IMR-90 (cell line): ENCODE data around the gene SHC2. TPM values are rescaled to one million over a fixed set of nuclear protein-coding genes. Genes with fewer than 3 reads are reported as not detected.

ENCODE experiments used
- ATAC-seq: fragments of 200-7000 bp; cut with Tn5 transposase; 2 replicates; pipeline ENCODE4 v1.9.1; 2020; ENCODE audit warnings: low read depth, mild to moderate bottlenecking, moderate library complexity
- BruUV-seq: library from RNA; stranded (reverse); fragments of 400-500 nt; replicated peaks from 2 replicates; lab custom pipeline; 2021; lab: Mats Ljungman, UMichigan
- CTCF ChIA-PET: fragments of 300-600 bp; formaldehyde crosslinking; extraction: SDS; loops from one replicate; lab custom pipeline; 2021; ENCODE audit warnings: antibody characterized with exemption; lab: Yijun Ruan, JAX
- POLR2A ChIA-PET: fragments of 300-600 bp; sonication (Branson Sonifier 250); formaldehyde crosslinking; loops from one replicate; lab custom pipeline; 2022; ENCODE audit warnings: antibody characterized with exemption; ENCODE audit not compliant: unreplicated experiment; lab: Charles Lee
- DNase-seq: peaks from one replicate; pipeline ENCODE4 v3.0.0; 2013
- H2AFZ ChIP-seq: replicated peaks from 2 replicates; pipeline ENCODE3; 2013; ENCODE audit warnings: low read length, mild to moderate bottlenecking; ENCODE audit not compliant: poor library complexity
- H2AK5ac ChIP-seq: 2 replicates; pipeline ENCODE4 v1.6.1; 2013; ENCODE audit warnings: low read depth, low read length, inconsistent platforms
- H2AK9ac ChIP-seq: replicated peaks from 2 replicates; pipeline ENCODE3; 2013; ENCODE audit warnings: mild to moderate bottlenecking, low read depth, low read length, moderate library complexity; ENCODE audit not compliant: poor library complexity
- H2BK120ac ChIP-seq: 2 replicates; pipeline ENCODE4 v1.6.1; 2013; ENCODE audit warnings: low read depth, low read length, inconsistent platforms
- H2BK15ac ChIP-seq: 3 replicates; pipeline ENCODE4 v1.6.1; 2013; ENCODE audit warnings: low read depth, low read length, inconsistent platforms
- H2BK20ac ChIP-seq: 2 replicates; pipeline ENCODE4 v1.6.1; 2013; ENCODE audit warnings: low read depth, mild to moderate bottlenecking, inconsistent platforms, low read length, moderate library complexity
- H2BK5ac ChIP-seq: 2 replicates; pipeline ENCODE4 v1.6.1; 2013; ENCODE audit warnings: mild to moderate bottlenecking, low read depth, low read length, inconsistent platforms; ENCODE audit not compliant: poor library complexity, severe bottlenecking
- H3K14ac ChIP-seq: replicated peaks from 2 replicates; pipeline ENCODE4 v1.6.1; 2013; ENCODE audit warnings: low read depth, low read length, inconsistent platforms
- H3K18ac ChIP-seq: 2 replicates; pipeline ENCODE4 v1.6.1; 2013; ENCODE audit warnings: low read depth, low read length, control low read depth
- H3K23ac ChIP-seq: 2 replicates; pipeline ENCODE4 v1.6.1; 2013; ENCODE audit warnings: low read depth, low read length, inconsistent platforms
- H3K27ac ChIP-seq: 2 replicates; pipeline ENCODE4 v1.5.1; 2013; ENCODE audit warnings: mild to moderate bottlenecking, control low read depth, low read length; ENCODE audit not compliant: insufficient read depth
- H3K27me3 ChIP-seq: 2 replicates; pipeline ENCODE4 v1.6.1; 2013; ENCODE audit warnings: low read length; ENCODE audit not compliant: control insufficient read depth, insufficient read depth
- H3K36me3 ChIP-seq: 2 replicates; pipeline ENCODE4 v1.6.1; 2013; ENCODE audit warnings: low read length, mixed read lengths; ENCODE audit not compliant: control insufficient read depth, insufficient read depth
- H3K4ac ChIP-seq: 2 replicates; pipeline ENCODE4 v1.6.1; 2013; ENCODE audit warnings: low read depth, low read length, inconsistent platforms
- H3K4me1 ChIP-seq: 2 replicates; pipeline ENCODE4 v1.6.1; 2013; ENCODE audit warnings: low read length, mixed read lengths; ENCODE audit not compliant: control insufficient read depth, insufficient read depth
- H3K4me2 ChIP-seq: 2 replicates; pipeline ENCODE4 v1.6.1; 2013; ENCODE audit warnings: low read depth, mild to moderate bottlenecking, control low read depth, low read length, moderate library complexity
- H3K4me3 ChIP-seq: 2 replicates; pipeline ENCODE4 v1.5.1; 2013; ENCODE audit warnings: low read depth, mild to moderate bottlenecking, control low read depth, low read length, moderate library complexity; ENCODE audit not compliant: insufficient read depth
- H3K56ac ChIP-seq: 2 replicates; pipeline ENCODE4 v1.6.1; 2013; ENCODE audit warnings: low read length, inconsistent platforms; ENCODE audit not compliant: insufficient read depth; ENCODE audit errors: extremely low read depth
- H3K79me1 ChIP-seq, 2 experiments: 2 replicates each; pipeline ENCODE4 v1.6.1; 2013; ENCODE audit warnings: low read length in 2 of 2, inconsistent platforms in 1 of 2, low read depth in 1 of 2
- H3K9ac ChIP-seq: 2 replicates; pipeline ENCODE4 v1.6.1; 2013; ENCODE audit warnings: low read depth, low read length, control low read depth
- H3K9me1 ChIP-seq: 2 replicates; pipeline ENCODE4 v1.6.1; 2013; ENCODE audit warnings: low read length, inconsistent platforms; ENCODE audit not compliant: insufficient read depth
- H3K9me3 ChIP-seq: 2 replicates; pipeline ENCODE4 v1.6.1; 2013; ENCODE audit warnings: low read length; ENCODE audit not compliant: control insufficient read depth, insufficient read depth
- H4K20me1 ChIP-seq: 2 replicates; pipeline ENCODE4 v1.6.1; 2013; ENCODE audit warnings: low read length, inconsistent platforms; ENCODE audit not compliant: insufficient read depth
- H4K5ac ChIP-seq: 2 replicates; pipeline ENCODE4 v1.6.1; 2013; ENCODE audit warnings: mild to moderate bottlenecking, low read depth, low read length, control low read depth
- H4K8ac ChIP-seq, 2 experiments: 2 replicates each; pipeline ENCODE4 v1.6.1; 2013; ENCODE audit warnings: low read depth in 2 of 2, low read length in 2 of 2, control low read depth in 1 of 2, inconsistent platforms in 1 of 2
- H4K91ac ChIP-seq: 2 replicates; pipeline ENCODE4 v1.6.1; 2013; ENCODE audit warnings: low read depth, low read length, inconsistent platforms; ENCODE audit not compliant: insufficient read depth
- BHLHE40 ChIP-seq: fragments of 150-350 bp; IDR thresholded peaks from 2 replicates; pipeline ENCODE4 v1.6.1; 2016; ENCODE audit warnings: mild to moderate bottlenecking, low read depth, low read length
- FOS ChIP-seq: fragments of 150-350 bp; IDR thresholded peaks from 2 replicates; pipeline ENCODE4 v1.6.1; 2016; ENCODE audit warnings: low read depth, low read length
- MAZ ChIP-seq: IDR thresholded peaks from 2 replicates; pipeline ENCODE4 v1.6.1; 2012; ENCODE audit warnings: low read depth, mild to moderate bottlenecking, low read length, improper control_type of control experiment, moderate library complexity, borderline replicate concordance
- MXI1 ChIP-seq: IDR thresholded peaks from 2 replicates; pipeline ENCODE4 v1.6.1; 2012; ENCODE audit warnings: low read depth, mild to moderate bottlenecking, low read length, moderate library complexity, borderline replicate concordance
- NFE2L2 ChIP-seq: fragments of 150-350 bp; IDR thresholded peaks from 2 replicates; pipeline ENCODE4 v1.6.1; 2016; ENCODE audit warnings: low read depth, mild to moderate bottlenecking, low read length
- RFX5 ChIP-seq: IDR thresholded peaks from 2 replicates; pipeline ENCODE4 v1.8.0; 2012; ENCODE audit warnings: low read depth, mild to moderate bottlenecking, low read length, moderate library complexity
- WGBS, 2 experiments: methylation state at CpG; one replicate each; pipeline versions ENCODE4 v1.1.5 to v1.1.7; 2013; ENCODE audit warnings: missing lambda C conversion rate in 2 of 2; ENCODE audit not compliant: insufficient read length in 1 of 2; ENCODE audit errors: extremely low coverage in 2 of 2; 5-methylcytosine and 5-hydroxymethylcytosine counted together
- dilution Hi-C: fragments of 300-500 bp; cut with HindIII; formaldehyde crosslinking; loops from one replicate; pipeline ENCODE4 v1.14.3; 2018; ENCODE audit warnings: low sequenced_read_pairs; ENCODE audit not compliant: unreplicated experiment
- in situ Hi-C: fragments of 300-500 bp; cut with MboI; formaldehyde crosslinking; loops from 3 replicates; pipeline ENCODE4 v1.14.3; 2019; ENCODE audit warnings: low sequenced_read_pairs, inconsistent platforms, mixed read lengths
- intact Hi-C: fragments of 100-400 bp; cut with micrococcal nuclease; formaldehyde crosslinking; loops from 2 replicates; pipeline ENCODE4 v1.10.0; 2022
- polyA plus RNA-seq, 3 experiments: library from polyadenylated mRNA; depleted of rRNA; stranded (reverse); fragments of >200 nt; gene quantifications; 2 replicates each; pipeline ENCODE4 v1.2.3, GENCODE V29; 2012; ENCODE audit warnings: low replicate concordance in 1 of 3
- total RNA-seq: library from RNA; depleted of rRNA; stranded (reverse); fragments of >200 nt; gene quantifications from 2 replicates; pipeline ENCODE4 v1.2.3, GENCODE V29; 2012

SHC2 gene
- total and polyA plus RNA-seq, 2 of the 4 experiments (the other 2 are of a cell fraction), result 0.68 TPM; not detected in 1

- TF ChIP-seq RFX5, result no peak
- TF ChIP-seq MXI1, result no peak
- no peak for TF ChIP-seq FOS
- no peak for TF ChIP-seq BHLHE40
- TF ChIP-seq MAZ, result no peak
- no peak for TF ChIP-seq NFE2L2
- 9% methylated on average over 12 of the region's 33 CpGs; no CpG with 5 or more reads in 1 of the 2 experiments for WGBS, 2 experiments
- H2AK5ac ChIP-seq, result no peak within 1 kb of the TSS
Observed at GRCh38 chr19:496112-496665, 35.4 kb upstream of the SHC2 start, which contains the start of gene MADCAM1. Gene MADCAM1, plus strand, starts transcription at chr19:496486. Its CDS starts 14 bp downstream, at chr19:496500.

More at GRCh38 chr19:496112-496665, 35.4 kb upstream of the SHC2 start, which contains the start of gene MADCAM1:
- H2AK9ac ChIP-seq, result peak within 1 kb of the TSS; percentile 55
- POLR2A ChIA-PET, result no interaction called here
- in situ Hi-C loops, result no loop called here
- ATAC-seq (no peak), DNase-seq (no peak)
- no peak within 1 kb of the TSS for H3K56ac ChIP-seq
- no peak within 1 kb of the TSS for H3K14ac ChIP-seq
- no peaks in the 10 kb centered on the region for H3K9me1 ChIP-seq
- no peak within 1 kb of the TSS for H2BK20ac ChIP-seq
- no peak within 1 kb of the TSS for H4K8ac ChIP-seq
- dilution Hi-C loops, result no loop called here
- no peaks in the 10 kb centered on the region; the same call in 1 of the 2 replicates for H3K4me1 ChIP-seq
- peaks cover 32% of the 10 kb centered on the region for H3K27me3 ChIP-seq
- intact Hi-C loops, result no loop called here
- H4K5ac ChIP-seq, result no peak within 1 kb of the TSS
- H3K9ac ChIP-seq, result no peak within 1 kb of the TSS
- H4K91ac ChIP-seq, result no peak within 1 kb of the TSS
- no peaks in the 10 kb centered on the region for H3K9me3 ChIP-seq
- H2AFZ ChIP-seq, result peak within 1 kb of the TSS; percentile 78
- H3K36me3 ChIP-seq, result no peaks in the 10 kb centered on the region
- H2BK120ac ChIP-seq, result no peak within 1 kb of the TSS
- H2BK15ac ChIP-seq, result no peak within 1 kb of the TSS
- no peak within 1 kb of the TSS for H3K4ac ChIP-seq
- no peak within 1 kb of the TSS for H3K27ac ChIP-seq
- no peak within 1 kb of the TSS for H3K23ac ChIP-seq
- H3K4me2 ChIP-seq, result no peak within 1 kb of the TSS
- no peak within 1 kb of the TSS for H3K4me3 ChIP-seq
- no peaks in the 10 kb centered on the region for H4K20me1 ChIP-seq
- CTCF ChIA-PET, result no interaction called here
- H3K18ac ChIP-seq, result no peak within 1 kb of the TSS
- H3K79me1 ChIP-seq, result no peaks in the 10 kb centered on the region
- no peak within 1 kb of the TSS for H2BK5ac ChIP-seq
- BruUV-seq, result no TSS peak
